22Rv1 (cell line): ENCODE results near the gene PLBD2.

Experiments used
- CTCF ChIP-seq: fragments of 450-650 bp; IDR thresholded peaks from 2 replicates; pipeline ENCODE4 v1.5.1; 2017; ENCODE audit warnings: mild to moderate bottlenecking
- ZFX ChIP-seq: fragments of 450-650 bp; IDR thresholded peaks from 2 replicates; pipeline ENCODE4 v1.6.1; 2017; ENCODE audit warnings: antibody characterized with exemption, borderline replicate concordance

- TF ChIP-seq CTCF (no peak), ZFX (no peak)
Measured at GRCh38 chr12:113397497-113398197, 39.3 kb downstream of the PLBD2 start.
